IMR-90 (cell line): Measurements from ENCODE around the gene SPSB4. TPM values are rescaled to one million over a fixed set of nuclear protein-coding genes. Genes with fewer than 3 reads are reported as not detected.

ENCODE experiments used
- ATAC-seq: fragments of 200-7000 bp; cut with Tn5 transposase; 2 replicates; pipeline ENCODE4 v1.9.1; 2020; ENCODE audit warnings: low read depth, mild to moderate bottlenecking, moderate library complexity
- BruUV-seq: library from RNA; stranded (reverse); fragments of 400-500 nt; replicated peaks from 2 replicates; lab custom pipeline; 2021; lab: Mats Ljungman, UMichigan
- CTCF ChIA-PET: fragments of 300-600 bp; formaldehyde crosslinking; extraction: SDS; loops from one replicate; lab custom pipeline; 2021; ENCODE audit warnings: antibody characterized with exemption; lab: Yijun Ruan, JAX
- POLR2A ChIA-PET: fragments of 300-600 bp; sonication (Branson Sonifier 250); formaldehyde crosslinking; loops from one replicate; lab custom pipeline; 2022; ENCODE audit warnings: antibody characterized with exemption; ENCODE audit not compliant: unreplicated experiment; lab: Charles Lee
- DNase-seq: peaks from one replicate; pipeline ENCODE4 v3.0.0; 2013
- H2AFZ ChIP-seq: replicated peaks from 2 replicates; pipeline ENCODE3; 2013; ENCODE audit warnings: low read length, mild to moderate bottlenecking; ENCODE audit not compliant: poor library complexity
- H2AK5ac ChIP-seq: 2 replicates; pipeline ENCODE4 v1.6.1; 2013; ENCODE audit warnings: low read depth, low read length, inconsistent platforms
- H2AK9ac ChIP-seq: replicated peaks from 2 replicates; pipeline ENCODE3; 2013; ENCODE audit warnings: mild to moderate bottlenecking, low read depth, low read length, moderate library complexity; ENCODE audit not compliant: poor library complexity
- H2BK120ac ChIP-seq: 2 replicates; pipeline ENCODE4 v1.6.1; 2013; ENCODE audit warnings: low read depth, low read length, inconsistent platforms
- H2BK15ac ChIP-seq: 3 replicates; pipeline ENCODE4 v1.6.1; 2013; ENCODE audit warnings: low read depth, low read length, inconsistent platforms
- H2BK20ac ChIP-seq: 2 replicates; pipeline ENCODE4 v1.6.1; 2013; ENCODE audit warnings: low read depth, mild to moderate bottlenecking, inconsistent platforms, low read length, moderate library complexity
- H2BK5ac ChIP-seq: 2 replicates; pipeline ENCODE4 v1.6.1; 2013; ENCODE audit warnings: mild to moderate bottlenecking, low read depth, low read length, inconsistent platforms; ENCODE audit not compliant: poor library complexity, severe bottlenecking
- H3K14ac ChIP-seq: replicated peaks from 2 replicates; pipeline ENCODE4 v1.6.1; 2013; ENCODE audit warnings: low read depth, low read length, inconsistent platforms
- H3K18ac ChIP-seq: 2 replicates; pipeline ENCODE4 v1.6.1; 2013; ENCODE audit warnings: low read depth, low read length, control low read depth
- H3K23ac ChIP-seq: 2 replicates; pipeline ENCODE4 v1.6.1; 2013; ENCODE audit warnings: low read depth, low read length, inconsistent platforms
- H3K27ac ChIP-seq: 2 replicates; pipeline ENCODE4 v1.5.1; 2013; ENCODE audit warnings: mild to moderate bottlenecking, control low read depth, low read length; ENCODE audit not compliant: insufficient read depth
- H3K27me3 ChIP-seq: 2 replicates; pipeline ENCODE4 v1.6.1; 2013; ENCODE audit warnings: low read length; ENCODE audit not compliant: control insufficient read depth, insufficient read depth
- H3K36me3 ChIP-seq: 2 replicates; pipeline ENCODE4 v1.6.1; 2013; ENCODE audit warnings: low read length, mixed read lengths; ENCODE audit not compliant: control insufficient read depth, insufficient read depth
- H3K4ac ChIP-seq: 2 replicates; pipeline ENCODE4 v1.6.1; 2013; ENCODE audit warnings: low read depth, low read length, inconsistent platforms
- H3K4me1 ChIP-seq: 2 replicates; pipeline ENCODE4 v1.6.1; 2013; ENCODE audit warnings: low read length, mixed read lengths; ENCODE audit not compliant: control insufficient read depth, insufficient read depth
- H3K4me2 ChIP-seq: 2 replicates; pipeline ENCODE4 v1.6.1; 2013; ENCODE audit warnings: low read depth, mild to moderate bottlenecking, control low read depth, low read length, moderate library complexity
- H3K4me3 ChIP-seq: 2 replicates; pipeline ENCODE4 v1.5.1; 2013; ENCODE audit warnings: low read depth, mild to moderate bottlenecking, control low read depth, low read length, moderate library complexity; ENCODE audit not compliant: insufficient read depth
- H3K56ac ChIP-seq: 2 replicates; pipeline ENCODE4 v1.6.1; 2013; ENCODE audit warnings: low read length, inconsistent platforms; ENCODE audit not compliant: insufficient read depth; ENCODE audit errors: extremely low read depth
- H3K79me1 ChIP-seq, 2 experiments: 2 replicates each; pipeline ENCODE4 v1.6.1; 2013; ENCODE audit warnings: low read length in 2 of 2, inconsistent platforms in 1 of 2, low read depth in 1 of 2
- H3K9ac ChIP-seq: 2 replicates; pipeline ENCODE4 v1.6.1; 2013; ENCODE audit warnings: low read depth, low read length, control low read depth
- H3K9me1 ChIP-seq: 2 replicates; pipeline ENCODE4 v1.6.1; 2013; ENCODE audit warnings: low read length, inconsistent platforms; ENCODE audit not compliant: insufficient read depth
- H3K9me3 ChIP-seq: 2 replicates; pipeline ENCODE4 v1.6.1; 2013; ENCODE audit warnings: low read length; ENCODE audit not compliant: control insufficient read depth, insufficient read depth
- H4K20me1 ChIP-seq: 2 replicates; pipeline ENCODE4 v1.6.1; 2013; ENCODE audit warnings: low read length, inconsistent platforms; ENCODE audit not compliant: insufficient read depth
- H4K5ac ChIP-seq: 2 replicates; pipeline ENCODE4 v1.6.1; 2013; ENCODE audit warnings: mild to moderate bottlenecking, low read depth, low read length, control low read depth
- H4K8ac ChIP-seq, 2 experiments: 2 replicates each; pipeline ENCODE4 v1.6.1; 2013; ENCODE audit warnings: low read depth in 2 of 2, low read length in 2 of 2, control low read depth in 1 of 2, inconsistent platforms in 1 of 2
- H4K91ac ChIP-seq: 2 replicates; pipeline ENCODE4 v1.6.1; 2013; ENCODE audit warnings: low read depth, low read length, inconsistent platforms; ENCODE audit not compliant: insufficient read depth
- CHD1 ChIP-seq: IDR thresholded peaks from 2 replicates; pipeline ENCODE4 v1.6.1; 2012; ENCODE audit warnings: low read depth, low read length, improper control_type of control experiment
- MAFK ChIP-seq: IDR thresholded peaks from 2 replicates; pipeline ENCODE4 v1.6.1; 2012; ENCODE audit warnings: low read depth, low read length, improper control_type of control experiment
- MAZ ChIP-seq: IDR thresholded peaks from 2 replicates; pipeline ENCODE4 v1.6.1; 2012; ENCODE audit warnings: low read depth, mild to moderate bottlenecking, low read length, improper control_type of control experiment, moderate library complexity, borderline replicate concordance
- RAD21 ChIP-seq: IDR thresholded peaks from 2 replicates; pipeline ENCODE4 v1.6.1; 2012; ENCODE audit warnings: low read length, improper control_type of control experiment
- SMC3 ChIP-seq: fragments of 150-350 bp; IDR thresholded peaks from 2 replicates; pipeline ENCODE4 v1.6.1; 2016; ENCODE audit warnings: low read depth, mild to moderate bottlenecking, antibody characterized with exemption, low read length, moderate library complexity
- WGBS, 2 experiments: methylation state at CpG; one replicate each; pipeline versions ENCODE4 v1.1.5 to v1.1.7; 2013; ENCODE audit warnings: missing lambda C conversion rate in 2 of 2; ENCODE audit not compliant: insufficient read length in 1 of 2; ENCODE audit errors: extremely low coverage in 2 of 2; 5-methylcytosine and 5-hydroxymethylcytosine counted together
- dilution Hi-C: fragments of 300-500 bp; cut with HindIII; formaldehyde crosslinking; loops from one replicate; pipeline ENCODE4 v1.14.3; 2018; ENCODE audit warnings: low sequenced_read_pairs; ENCODE audit not compliant: unreplicated experiment
- in situ Hi-C: fragments of 300-500 bp; cut with MboI; formaldehyde crosslinking; loops from 3 replicates; pipeline ENCODE4 v1.14.3; 2019; ENCODE audit warnings: low sequenced_read_pairs, inconsistent platforms, mixed read lengths
- intact Hi-C: fragments of 100-400 bp; cut with micrococcal nuclease; formaldehyde crosslinking; loops from 2 replicates; pipeline ENCODE4 v1.10.0; 2022
- polyA plus RNA-seq, 3 experiments: library from polyadenylated mRNA; depleted of rRNA; stranded (reverse); fragments of >200 nt; gene quantifications; 2 replicates each; pipeline ENCODE4 v1.2.3, GENCODE V29; 2012; ENCODE audit warnings: low replicate concordance in 1 of 3
- total RNA-seq: library from RNA; depleted of rRNA; stranded (reverse); fragments of >200 nt; gene quantifications from 2 replicates; pipeline ENCODE4 v1.2.3, GENCODE V29; 2012
- TF ChIP-seq, protein P1 (sequence below): conservative IDR thresholded peaks from 2 replicates; pipeline ENCODE4 v1.5.1; 2012; ENCODE audit warnings: mild to moderate bottlenecking, low read depth, low read length, improper control_type of control experiment

The SPSB4 gene
- total and polyA plus RNA-seq, 2 of the 4 experiments (the other 2 are of a cell fraction), result not detected

GRCh38 chr3:141192345-141192744 lies 141.2 kb downstream of the SPSB4 start:
- Histone ChIP-seq H3K56ac (no peak overlapping the region), H2BK120ac (no peak overlapping the region), H3K18ac (no peak overlapping the region), H3K79me1 (no peaks in the 10 kb centered on the region), H3K23ac (no peak overlapping the region), H2BK20ac (no peak overlapping the region), H3K27ac (no peak overlapping the region), H2BK5ac (no peak overlapping the region), H4K91ac (no peak overlapping the region), H3K4me2 (no peak overlapping the region), H4K20me1 (no peaks in the 10 kb centered on the region), H3K9me1 (no peaks in the 10 kb centered on the region), H3K9me3 (no peaks in the 10 kb centered on the region), H3K27me3 (peaks cover 20% of the 10 kb centered on the region), H4K8ac (no peak overlapping the region), H3K14ac (no peak overlapping the region), H3K4me1 (no peaks in the 10 kb centered on the region), H2BK15ac (no peak overlapping the region), H2AFZ (peak overlapping the region; percentile 2), H3K36me3 (no peaks in the 10 kb centered on the region), H2AK5ac (no peak overlapping the region), H3K4me3 (no peak overlapping the region), H4K5ac (no peak overlapping the region), H3K9ac (no peak overlapping the region), H3K4ac (no peak overlapping the region), H2AK9ac (no peak overlapping the region)
- intact Hi-C loops, result loop anchor here (1.0 kb wide), 7 partner anchors 87 to 369 kb away; no protein-coding TSS in a partner anchor
- BruUV-seq, result no TSS peak
- ChIA-PET POLR2A (no interaction called here), CTCF (interaction anchor here (0.5 to 2.3 kb wide), 10 partner anchors 10 to 474 kb away, joined by 3 to 9 read pairs (median 4); no protein-coding TSS in a partner anchor)
- no CpG with 5 or more reads among the region's 11 CpGs for WGBS, 2 experiments
- TF ChIP-seq RAD21 (peak; percentile 93), MAZ (peak; percentile 46; the same call in 1 of the 2 replicates), CHD1 (no peak), SMC3 (peak; percentile 94), MAFK (peak; percentile 24; the same call in 1 of the 2 replicates)
- TF ChIP-seq, protein P1, sequence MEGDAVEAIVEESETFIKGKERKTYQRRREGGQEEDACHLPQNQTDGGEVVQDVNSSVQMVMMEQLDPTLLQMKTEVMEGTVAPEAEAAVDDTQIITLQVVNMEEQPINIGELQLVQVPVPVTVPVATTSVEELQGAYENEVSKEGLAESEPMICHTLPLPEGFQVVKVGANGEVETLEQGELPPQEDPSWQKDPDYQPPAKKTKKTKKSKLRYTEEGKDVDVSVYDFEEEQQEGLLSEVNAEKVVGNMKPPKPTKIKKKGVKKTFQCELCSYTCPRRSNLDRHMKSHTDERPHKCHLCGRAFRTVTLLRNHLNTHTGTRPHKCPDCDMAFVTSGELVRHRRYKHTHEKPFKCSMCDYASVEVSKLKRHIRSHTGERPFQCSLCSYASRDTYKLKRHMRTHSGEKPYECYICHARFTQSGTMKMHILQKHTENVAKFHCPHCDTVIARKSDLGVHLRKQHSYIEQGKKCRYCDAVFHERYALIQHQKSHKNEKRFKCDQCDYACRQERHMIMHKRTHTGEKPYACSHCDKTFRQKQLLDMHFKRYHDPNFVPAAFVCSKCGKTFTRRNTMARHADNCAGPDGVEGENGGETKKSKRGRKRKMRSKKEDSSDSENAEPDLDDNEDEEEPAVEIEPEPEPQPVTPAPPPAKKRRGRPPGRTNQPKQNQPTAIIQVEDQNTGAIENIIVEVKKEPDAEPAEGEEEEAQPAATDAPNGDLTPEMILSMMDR, result peak; percentile 99
- DNase-seq, result peak; percentile 91
- dilution Hi-C loops, result loop anchor here (25.0 kb wide), 1 partner anchor 205 kb away; no protein-coding TSS in a partner anchor
- in situ Hi-C loops, result loop anchor here (5.0 to 10.0 kb wide), 2 partner anchors 190 to 298 kb away; no protein-coding TSS in a partner anchor
- ATAC-seq, result peak; percentile 100
